Subcutaneous abdominal adipose tissue (tissue), 5 donors: ENCODE measurements around the gene CCDC196.
A peak's percentile ranks its signal among the peaks of the same experiment; 100 is the strongest.
"Not testable (repeated sequence)": the region's sequence is repeated elsewhere in the genome, so short reads cannot be mapped to it uniquely, and the experiment has no call there.

Source experiments
- H3K27ac ChIP-seq: one replicate; pipeline ENCODE4 v1.7.0; 2013; ENCODE audit warnings: low read depth, mild to moderate bottlenecking, inconsistent platforms, low read length, moderate library complexity
- H3K27me3 ChIP-seq, 5 donors: one replicate each; pipeline ENCODE4 v1.7.0; 2013; ENCODE audit warnings: low read length in 5 of 5, inconsistent platforms in 1 of 5; ENCODE audit not compliant: control insufficient read depth in 5 of 5, insufficient read depth in 4 of 5
- H3K36me3 ChIP-seq, 5 donors: one replicate each; pipeline ENCODE4 v1.7.0; 2013; ENCODE audit warnings: low read length in 5 of 5; ENCODE audit not compliant: control insufficient read depth in 5 of 5, insufficient read depth in 5 of 5
- H3K4me1 ChIP-seq, 5 donors: one replicate each; pipeline ENCODE4 v1.7.0; 2013; ENCODE audit warnings: low read length in 5 of 5, mild to moderate bottlenecking in 3 of 5, moderate library complexity in 1 of 5; ENCODE audit not compliant: control insufficient read depth in 5 of 5, insufficient read depth in 5 of 5
- H3K4me3 ChIP-seq, 5 donors: one replicate each; pipeline ENCODE4 v1.7.0; 2013; ENCODE audit warnings: low read length in 5 of 5, low read depth in 1 of 5
- H3K9ac ChIP-seq, 5 donors: one replicate each; pipeline ENCODE4 v1.7.0; 2013; ENCODE audit warnings: low read length in 5 of 5, mild to moderate bottlenecking in 4 of 5, moderate library complexity in 3 of 5
- H3K9me3 ChIP-seq, 5 donors: one replicate each; pipeline ENCODE4 v1.7.0; 2013; ENCODE audit warnings: low read length in 5 of 5; ENCODE audit not compliant: control insufficient read depth in 5 of 5
- donor health status: healthy.
- donor health status: healthy.
- donor health status: healthy.
- donor health status: healthy.
- donor health status: healthy.

CCDC196 gene

GRCh38 chr14:66493750-66494149, 7.6 kb downstream of the CCDC196 start:
- H3K27ac ChIP-seq = no peak overlapping the region
- no peak overlapping the region for H3K4me3 ChIP-seq
- H3K9me3 ChIP-seq = no peaks in the 10 kb centered on the region
- no peak overlapping the region for H3K9ac ChIP-seq
- peaks cover 0 to 22% (median 9%) of the 10 kb centered on the region in 5 donors for H3K4me1 ChIP-seq
- H3K27me3 ChIP-seq = no peaks in the 10 kb centered on the region
- H3K36me3 ChIP-seq = no peaks in the 10 kb centered on the region

GRCh38 chr14:66495218-66496098, 9.3 kb downstream of the CCDC196 start:
- H3K9ac ChIP-seq = peak overlapping the region in 3 of 5 donors; percentile 28 to 56 (median 32)
- peaks cover 0 to 17% (median 9%) of the 10 kb centered on the region in 5 donors for H3K4me1 ChIP-seq
- H3K9me3 ChIP-seq = no peaks in the 10 kb centered on the region
- H3K36me3 ChIP-seq = no peaks in the 10 kb centered on the region
- H3K27me3 ChIP-seq = no peaks in the 10 kb centered on the region
- H3K4me3 ChIP-seq = peak overlapping the region in 4 of 5 donors; percentile 6 to 58 (median 22)
- no peak overlapping the region for H3K27ac ChIP-seq

GRCh38 chr14:66496188-66496807, 10.1 kb downstream of the CCDC196 start:
- H3K4me3 ChIP-seq = peak overlapping the region in 1 of 5 donors; percentile 58
- H3K36me3 ChIP-seq = no peaks in the 10 kb centered on the region
- no peak overlapping the region for H3K27ac ChIP-seq
- H3K4me1 ChIP-seq = peaks cover 0 to 12% (median 9%) of the 10 kb centered on the region in 5 donors
- H3K27me3 ChIP-seq = no peaks in the 10 kb centered on the region
- peak overlapping the region in 2 of 5 donors; percentile 32 to 56 for H3K9ac ChIP-seq
- no peaks in the 10 kb centered on the region for H3K9me3 ChIP-seq

- Histone ChIP-seq H3K27ac (no peak overlapping the region), H3K9ac (no peak overlapping the region), H3K27me3 (no peaks in the 10 kb centered on the region)
These were observed 10.7 kb downstream of the CCDC196 start for GRCh38 chr14:66496911-66497310.

GRCh38 chr14:66498311-66498710, 12.1 kb downstream of the CCDC196 start:
- Histone ChIP-seq H3K36me3 (no peaks in the 10 kb centered on the region), H3K27ac (no peak overlapping the region), H3K27me3 (no peaks in the 10 kb centered on the region), H3K9me3 (no peaks in the 10 kb centered on the region), H3K4me1 (peaks cover 0 to 12% (median 9%) of the 10 kb centered on the region in 5 donors), H3K4me3 (no peak overlapping the region), H3K9ac (no peak overlapping the region)

More at GRCh38 chr14:66496911-66497310, 10.7 kb downstream of the CCDC196 start:
- Histone ChIP-seq H3K36me3 (no peaks in the 10 kb centered on the region), H3K4me1 (peaks cover 0 to 12% (median 9%) of the 10 kb centered on the region in 5 donors), H3K4me3 (no peak overlapping the region), H3K9me3 (no peaks in the 10 kb centered on the region)

- Histone ChIP-seq H3K9ac (no peak overlapping the region), H3K27ac (no peak overlapping the region), H3K36me3 (no peaks in the 10 kb centered on the region), H3K27me3 (no peaks in the 10 kb centered on the region), H3K4me3 (no peak overlapping the region), H3K4me1 (peaks cover 0 to 1% (median 0%) of the 10 kb centered on the region in 5 donors), H3K9me3 (no peaks in the 10 kb centered on the region)
These were observed 15.4 kb downstream of the CCDC196 start for GRCh38 chr14:66501592-66501991.

- not testable (repeated sequence) for H3K36me3 ChIP-seq, H3K9ac ChIP-seq, H3K27ac ChIP-seq, H3K9me3 ChIP-seq, H3K4me1 ChIP-seq, H3K4me3 ChIP-seq, H3K27me3 ChIP-seq
These were observed 16.7 kb downstream of the CCDC196 start for GRCh38 chr14:66502836-66503235.

GRCh38 chr14:66503532-66503931, 17.4 kb downstream of the CCDC196 start:
- Histone ChIP-seq H3K36me3 (no peaks in the 10 kb centered on the region), H3K27me3 (no peaks in the 10 kb centered on the region), H3K4me1 (peaks cover 0 to 9% (median 7%) of the 10 kb centered on the region in 5 donors), H3K4me3 (no peak overlapping the region), H3K9me3 (no peaks in the 10 kb centered on the region), H3K27ac (no peak overlapping the region), H3K9ac (no peak overlapping the region)

GRCh38 chr14:66507181-66507721, 21.1 kb downstream of the CCDC196 start:
- Histone ChIP-seq H3K4me1 (peaks cover 2 to 33% (median 24%) of the 10 kb centered on the region in 5 donors), H3K27me3 (no peaks in the 10 kb centered on the region), H3K4me3 (peak overlapping the region; percentile 83 to 100 (median 94)), H3K9ac (peak overlapping the region; percentile 72 to 96 (median 86)), H3K36me3 (no peaks in the 10 kb centered on the region), H3K9me3 (no peaks in the 10 kb centered on the region), H3K27ac (peak overlapping the region; percentile 75)
